GM23338 (cell line): Measurements from ENCODE around the gene OR8K3.

Experiments used
- STAT1 ChIP-seq: IDR thresholded peaks from one replicate; pipeline ENCODE4 v1.6.1; 2016; ENCODE audit warnings: antibody characterized with exemption; ENCODE audit not compliant: unreplicated experiment
- TF ChIP-seq, protein P1 (sequence below), 2 experiments: fragments of 200-600 bp in 1 of 2; sonication (generic) in 1 of 2; conservative IDR thresholded peaks; 2 replicates each; pipeline versions ENCODE4 v1.5.1 to v1.6.1; 2016 to 2017; ENCODE audit warnings: antibody characterized with exemption in 2 of 2, low read depth in 2 of 2, mild to moderate bottlenecking in 2 of 2, moderate library complexity in 1 of 2

- TF ChIP-seq, protein P1, sequence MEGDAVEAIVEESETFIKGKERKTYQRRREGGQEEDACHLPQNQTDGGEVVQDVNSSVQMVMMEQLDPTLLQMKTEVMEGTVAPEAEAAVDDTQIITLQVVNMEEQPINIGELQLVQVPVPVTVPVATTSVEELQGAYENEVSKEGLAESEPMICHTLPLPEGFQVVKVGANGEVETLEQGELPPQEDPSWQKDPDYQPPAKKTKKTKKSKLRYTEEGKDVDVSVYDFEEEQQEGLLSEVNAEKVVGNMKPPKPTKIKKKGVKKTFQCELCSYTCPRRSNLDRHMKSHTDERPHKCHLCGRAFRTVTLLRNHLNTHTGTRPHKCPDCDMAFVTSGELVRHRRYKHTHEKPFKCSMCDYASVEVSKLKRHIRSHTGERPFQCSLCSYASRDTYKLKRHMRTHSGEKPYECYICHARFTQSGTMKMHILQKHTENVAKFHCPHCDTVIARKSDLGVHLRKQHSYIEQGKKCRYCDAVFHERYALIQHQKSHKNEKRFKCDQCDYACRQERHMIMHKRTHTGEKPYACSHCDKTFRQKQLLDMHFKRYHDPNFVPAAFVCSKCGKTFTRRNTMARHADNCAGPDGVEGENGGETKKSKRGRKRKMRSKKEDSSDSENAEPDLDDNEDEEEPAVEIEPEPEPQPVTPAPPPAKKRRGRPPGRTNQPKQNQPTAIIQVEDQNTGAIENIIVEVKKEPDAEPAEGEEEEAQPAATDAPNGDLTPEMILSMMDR (conservative IDR thresholded peaks at IDR 0.05; ENCODE audit: low read depth in 2 of 2): no peak
- no peak for TF ChIP-seq STAT1
Observed at GRCh38 chr11:56296898-56297297, 18.0 kb upstream of the OR8K3 start.
